CD14-positive monocyte (primary cell): ENCODE data around the gene ATF4. TPM values are rescaled to one million over a fixed set of nuclear protein-coding genes. Genes with fewer than 3 reads are reported as not detected.

Experiments used
- DNase-seq, 3 donors: peaks; one replicate each; pipeline ENCODE4 v3.0.0-alpha.2; 2011 to 2022
- H2AFZ ChIP-seq: 2 replicates; pipeline ENCODE4 v1.6.0; 2012; ENCODE audit warnings: mild to moderate bottlenecking, low read depth, low read length, inconsistent platforms; ENCODE audit not compliant: insufficient read depth, poor library complexity, severe bottlenecking
- H3K27ac ChIP-seq, 2 donors: 1 replicate in 1 of 2; 2 replicates in 1 of 2; pipeline ENCODE4 v1.5.1; 2012 to 2013; ENCODE audit warnings: low read length in 2 of 2, control low read depth in 1 of 2, inconsistent platforms in 1 of 2, low read depth in 1 of 2, mild to moderate bottlenecking in 1 of 2
- H3K27me3 ChIP-seq, 2 donors: one replicate each; pipeline versions ENCODE4 v1.6.0 to v1.6.1; 2011 to 2013; ENCODE audit warnings: low read length in 2 of 2; ENCODE audit not compliant: control insufficient read depth in 2 of 2, insufficient read depth in 2 of 2
- H3K36me3 ChIP-seq, 2 donors: replicated peaks in 1 of 2; 1 replicate in 1 of 2; 2 replicates in 1 of 2; pipeline versions ENCODE4 v1.5.1 to v1.6.1; 2012 to 2013; ENCODE audit warnings: low read length in 2 of 2, control low read depth in 1 of 2, inconsistent platforms in 1 of 2, mild to moderate bottlenecking in 1 of 2; ENCODE audit not compliant: insufficient read depth in 2 of 2, control insufficient read depth in 1 of 2
- H3K4me1 ChIP-seq, 2 donors: 1 replicate in 1 of 2; 2 replicates in 1 of 2; pipeline versions ENCODE4 v1.5.1 to v1.6.1; 2012 to 2013; ENCODE audit warnings: low read length in 2 of 2, control low read depth in 1 of 2, inconsistent platforms in 1 of 2, mild to moderate bottlenecking in 1 of 2, moderate library complexity in 1 of 2; ENCODE audit not compliant: insufficient read depth in 2 of 2, control insufficient read depth in 1 of 2
- H3K4me2 ChIP-seq: replicated peaks from 2 replicates; pipeline ENCODE3; 2012; ENCODE audit warnings: low read length, moderate library complexity, mild to moderate bottlenecking; ENCODE audit not compliant: poor library complexity, severe bottlenecking; ENCODE audit errors: extremely low read depth
- H3K4me3 ChIP-seq, 3 experiments: fragments of 200-600 bp in 1 of 3; sonication (generic) in 1 of 3; replicated peaks in 1 of 3; 1 replicate in 2 of 3; 2 replicates in 1 of 3; pipeline ENCODE4 v1.5.1; 2011 to 2013; ENCODE audit warnings: low read length in 3 of 3, mild to moderate bottlenecking in 3 of 3, control low read depth in 2 of 3, low read depth in 2 of 3, inconsistent platforms in 1 of 3, moderate library complexity in 1 of 3
- H3K79me2 ChIP-seq: 2 replicates; pipeline ENCODE4 v1.6.0; 2012; ENCODE audit warnings: mild to moderate bottlenecking, control low read depth, inconsistent platforms, low read length, moderate library complexity; ENCODE audit not compliant: insufficient read depth
- H3K9ac ChIP-seq: 2 replicates; pipeline ENCODE4 v1.6.0; 2017; ENCODE audit warnings: low read length, mild to moderate bottlenecking; ENCODE audit not compliant: insufficient read depth, poor library complexity, severe bottlenecking
- H3K9me3 ChIP-seq, 2 donors: replicated peaks in 1 of 2; 1 replicate in 1 of 2; 2 replicates in 1 of 2; pipeline versions ENCODE4 v1.5.1 to v1.6.1; 2012 to 2013; ENCODE audit warnings: low read length in 2 of 2, control low read depth in 1 of 2; ENCODE audit not compliant: control insufficient read depth in 1 of 2, insufficient read depth in 1 of 2
- H4K20me1 ChIP-seq: 2 replicates; pipeline ENCODE4 v1.6.0; 2012; ENCODE audit warnings: mild to moderate bottlenecking, low read length, control low read depth, moderate library complexity; ENCODE audit not compliant: insufficient read depth
- H3K27ac Mint-ChIP-seq, 7 donors: one replicate each; pipeline ENCODE4 v1.8.0; 2020; ENCODE audit warnings: mild to moderate bottlenecking in 7 of 7, mixed read lengths in 7 of 7, moderate library complexity in 6 of 7, inconsistent platforms in 2 of 7
- H3K27me3 Mint-ChIP-seq, 3 donors: one replicate each; pipeline ENCODE4 v1.8.0; 2021 to 2022; ENCODE audit warnings: low read depth in 3 of 3, mild to moderate bottlenecking in 3 of 3, mixed read lengths in 3 of 3, moderate library complexity in 3 of 3, inconsistent platforms in 1 of 3
- H3K36me3 Mint-ChIP-seq, 2 donors: one replicate each; pipeline ENCODE4 v1.8.0; 2020; ENCODE audit warnings: mixed read lengths in 2 of 2, inconsistent platforms in 1 of 2, mild to moderate bottlenecking in 1 of 2
- H3K4me1 Mint-ChIP-seq: one replicate; pipeline ENCODE4 v1.8.0; 2020; ENCODE audit warnings: mild to moderate bottlenecking, mixed read lengths
- H3K4me3 Mint-ChIP-seq, 2 donors: one replicate each; pipeline ENCODE4 v1.8.0; 2020; ENCODE audit warnings: mild to moderate bottlenecking in 2 of 2, mixed read lengths in 2 of 2, moderate library complexity in 1 of 2
- H3K9me3 Mint-ChIP-seq, 7 donors: one replicate each; pipeline ENCODE4 v1.8.0; 2020 to 2022; ENCODE audit warnings: mixed read lengths in 7 of 7, mild to moderate bottlenecking in 6 of 7, moderate library complexity in 6 of 7, inconsistent platforms in 2 of 7
- WGBS: methylation state at CpG from one replicate; pipeline ENCODE4 v1.1.5; 2013; ENCODE audit warnings: missing lambda C conversion rate; ENCODE audit not compliant: insufficient coverage; 5-methylcytosine and 5-hydroxymethylcytosine counted together
- intact Hi-C, 2 donors: fragments of 100-400 bp; cut with micrococcal nuclease; formaldehyde crosslinking; loops; one replicate each; pipeline versions ENCODE4 v1.15.0 to v1.15.1; 2023
- polyA plus RNA-seq, 3 donors: library from polyadenylated mRNA; depleted of rRNA in 1 of 3; unstranded in 2 of 3; stranded (reverse) in 1 of 3; fragments of 300-500 nt in 2 of 3; fragments of >200 nt in 1 of 3; fragmentation: Illumina TruSeq in 2 of 3; gene quantifications; 1 replicate in 2 of 3; 2 replicates in 1 of 3; pipeline ENCODE4 v1.2.3, GENCODE V29; 2012 to 2021
- TF ChIP-seq, protein P1 (sequence below): fragments of 200-600 bp; IDR thresholded peaks from one replicate; pipeline ENCODE4 v1.8.0; 2022; ENCODE audit warnings: antibody characterized with exemption, mild to moderate bottlenecking

The ATF4 gene
- polyA plus RNA-seq, 3 donors, result 55.1 to 606 (median 59.0) TPM

DNA sequence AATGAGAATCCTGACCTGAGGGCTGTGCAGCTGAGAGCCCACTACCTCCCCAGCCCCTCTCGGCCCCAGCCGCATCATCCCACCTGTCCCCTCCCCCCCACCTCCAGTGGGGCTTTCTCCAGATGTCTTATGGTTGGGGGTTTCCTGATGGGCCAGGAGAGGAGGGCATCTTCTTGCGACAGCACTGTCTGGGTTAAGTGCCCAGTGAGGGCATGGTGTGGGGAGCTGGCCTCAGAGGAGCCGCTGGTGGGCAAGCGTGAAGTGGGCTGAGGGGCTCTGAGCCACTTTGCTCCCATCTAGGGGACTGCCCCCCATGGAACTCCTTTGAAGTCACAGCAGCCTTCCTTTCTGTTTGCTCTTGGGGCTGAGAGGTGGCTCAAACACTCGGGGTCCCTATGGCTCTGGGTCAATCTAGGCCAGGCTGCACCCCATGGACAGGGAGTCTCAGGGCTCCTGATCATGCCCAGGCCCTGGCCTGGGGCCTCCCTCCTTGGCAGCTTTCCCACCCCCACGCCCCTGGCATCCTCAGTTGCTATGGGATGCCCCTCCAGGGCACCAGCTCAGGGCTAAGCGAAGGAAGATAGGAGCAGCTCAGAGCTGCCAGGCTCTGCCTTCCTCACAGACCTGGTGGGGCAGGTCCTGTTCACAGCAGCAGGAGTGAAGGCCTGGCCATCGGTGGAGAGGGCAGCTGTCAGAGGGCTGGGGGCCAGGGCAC, 29.2 kb upstream of the ATF4 start:
- WGBS, result 88% methylated on average over 6 of the region's 9 CpGs
- Mint-ChIP-seq H3K4me1 (peaks cover 38% of the 10 kb centered on the region), H3K4me3 (no peak overlapping the region), H3K27me3 (peaks cover 0 to 5% (median 4%) of the 10 kb centered on the region in 3 donors), H3K9me3 (peaks cover 0 to 2% (median 0%) of the 10 kb centered on the region in 7 donors), H3K36me3 (no peaks in the 10 kb centered on the region), H3K27ac (peak overlapping the region in 1 of 7 donors; percentile 63)
- intact Hi-C loops, result loop anchor here (5.0 kb wide), 2 partner anchors 36 to 41 kb away; partner anchors contain the start of gene RPS19BP1 (in 1 of the 2)
- Histone ChIP-seq H3K36me3 (no peaks in the 10 kb centered on the region), H3K4me3 (no peak overlapping the region), H2AFZ (no peak overlapping the region), H3K27me3 (no peaks in the 10 kb centered on the region), H4K20me1 (no peaks in the 10 kb centered on the region), H3K27ac (no peak overlapping the region), H3K4me1 (peaks cover 28 to 37% of the 10 kb centered on the region in 2 donors), H3K9ac (no peak overlapping the region), H3K79me2 (no peaks in the 10 kb centered on the region), H3K4me2 (no peak overlapping the region), H3K9me3 (no peaks in the 10 kb centered on the region)
- no peak for DNase-seq
- TF ChIP-seq, protein P1, sequence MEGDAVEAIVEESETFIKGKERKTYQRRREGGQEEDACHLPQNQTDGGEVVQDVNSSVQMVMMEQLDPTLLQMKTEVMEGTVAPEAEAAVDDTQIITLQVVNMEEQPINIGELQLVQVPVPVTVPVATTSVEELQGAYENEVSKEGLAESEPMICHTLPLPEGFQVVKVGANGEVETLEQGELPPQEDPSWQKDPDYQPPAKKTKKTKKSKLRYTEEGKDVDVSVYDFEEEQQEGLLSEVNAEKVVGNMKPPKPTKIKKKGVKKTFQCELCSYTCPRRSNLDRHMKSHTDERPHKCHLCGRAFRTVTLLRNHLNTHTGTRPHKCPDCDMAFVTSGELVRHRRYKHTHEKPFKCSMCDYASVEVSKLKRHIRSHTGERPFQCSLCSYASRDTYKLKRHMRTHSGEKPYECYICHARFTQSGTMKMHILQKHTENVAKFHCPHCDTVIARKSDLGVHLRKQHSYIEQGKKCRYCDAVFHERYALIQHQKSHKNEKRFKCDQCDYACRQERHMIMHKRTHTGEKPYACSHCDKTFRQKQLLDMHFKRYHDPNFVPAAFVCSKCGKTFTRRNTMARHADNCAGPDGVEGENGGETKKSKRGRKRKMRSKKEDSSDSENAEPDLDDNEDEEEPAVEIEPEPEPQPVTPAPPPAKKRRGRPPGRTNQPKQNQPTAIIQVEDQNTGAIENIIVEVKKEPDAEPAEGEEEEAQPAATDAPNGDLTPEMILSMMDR, result no peak

DNA sequence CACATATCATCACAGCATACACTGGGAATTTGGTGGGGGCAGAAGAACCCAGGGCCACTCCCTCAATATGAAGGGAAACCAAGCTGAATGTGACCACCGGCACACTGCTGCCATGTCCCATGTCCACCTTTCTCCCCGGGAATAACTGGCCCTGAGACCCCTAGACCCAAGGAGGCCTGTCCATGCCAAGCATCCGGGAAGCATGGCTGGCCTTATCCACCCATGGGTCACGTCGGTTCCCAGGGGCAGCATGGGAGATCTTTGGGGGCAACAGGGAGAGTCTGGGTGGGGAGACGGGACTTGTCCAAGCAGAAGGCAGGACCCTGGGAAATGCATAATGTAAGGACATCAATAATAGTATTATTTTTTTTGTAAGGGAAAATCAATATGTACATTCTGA, 28.7 kb upstream of the ATF4 start:
- no peak for DNase-seq
- Mint-ChIP-seq H3K4me3 (no peak overlapping the region), H3K27ac (no peak overlapping the region), H3K36me3 (no peaks in the 10 kb centered on the region), H3K9me3 (peaks cover 0 to 2% (median 0%) of the 10 kb centered on the region in 7 donors), H3K4me1 (peaks cover 44% of the 10 kb centered on the region), H3K27me3 (peaks cover 0 to 4% (median 3%) of the 10 kb centered on the region in 3 donors)
- Histone ChIP-seq H3K4me2 (no peak overlapping the region), H3K4me3 (no peak overlapping the region), H3K27ac (no peak overlapping the region), H3K27me3 (no peaks in the 10 kb centered on the region), H3K79me2 (no peaks in the 10 kb centered on the region), H3K9ac (no peak overlapping the region), H3K36me3 (no peaks in the 10 kb centered on the region), H3K9me3 (no peaks in the 10 kb centered on the region), H2AFZ (no peak overlapping the region), H4K20me1 (no peaks in the 10 kb centered on the region), H3K4me1 (peaks cover 30 to 43% of the 10 kb centered on the region in 2 donors)
- TF ChIP-seq, protein P1, result no peak
- WGBS, result 95% methylated on average over 4 of the region's 6 CpGs
- intact Hi-C loops, result loop anchor here (5.0 kb wide), 2 partner anchors 36 to 41 kb away; partner anchors contain the start of gene RPS19BP1 (in 1 of the 2)
